HG03432 (cell line): Measurements from ENCODE around the gene COPA.

Experiments used
- ATAC-seq: cut with Tn5 transposase; IDR thresholded peaks from one replicate; pipeline ENCODE4 v1.9.1; 2021; ENCODE audit warnings: mild to moderate bottlenecking, moderate library complexity; ENCODE audit not compliant: unreplicated experiment

The COPA gene

GRCh38 chr1:160271025-160271424 is 72.0 kb downstream of the COPA start:
- no peak for ATAC-seq

GRCh38 chr1:160267284-160267991 is 75.6 kb downstream of the COPA start:
- no peak for ATAC-seq

- ATAC-seq, result no peak
Observed at GRCh38 chr1:160264795-160265307, 78.2 kb downstream of the COPA start.

- peak; percentile 88 for ATAC-seq
Observed at GRCh38 chr1:160261893-160262794, 80.9 kb downstream of the COPA start, which contains the start of gene DCAF8. TSS of gene DCAF8 (minus strand) at chr1:160262549. CDS start at chr1:160244008, 18,541 bp downstream.

GRCh38 chr1:160261556-160261892 is 81.5 kb downstream of the COPA start:
- peak; percentile 27 for ATAC-seq

GRCh38 chr1:160260406-160261382 is 82.4 kb downstream of the COPA start:
- no peak for ATAC-seq

GRCh38 chr1:160258177-160258798 is 84.8 kb downstream of the COPA start:
- ATAC-seq, result no peak

GRCh38 chr1:160257411-160258015 is 85.5 kb downstream of the COPA start:
- ATAC-seq, result no peak

- no peak for ATAC-seq
Observed at GRCh38 chr1:160256396-160257046, 86.5 kb downstream of the COPA start.

- ATAC-seq, result no peak
Observed at GRCh38 chr1:160255781-160256300, 87.2 kb downstream of the COPA start.

- peak; percentile 75 for ATAC-seq
Observed at GRCh38 chr1:160251687-160252526, 91.1 kb downstream of the COPA start.

GRCh38 chr1:160251011-160251410 is 92.0 kb downstream of the COPA start:
- ATAC-seq, result no peak

GRCh38 chr1:160247053-160247452 is 96.0 kb downstream of the COPA start:
- ATAC-seq, result no peak

GRCh38 chr1:160245434-160245833 is 97.6 kb downstream of the COPA start:
- ATAC-seq, result no peak

- ATAC-seq, result no peak
Observed at GRCh38 chr1:160244209-160244608, 98.8 kb downstream of the COPA start.

- ATAC-seq, result no peak
Observed at GRCh38 chr1:160243767-160244166, 99.3 kb downstream of the COPA start.

GRCh38 chr1:160239582-160240299 is 103.3 kb downstream of the COPA start:
- no peak for ATAC-seq
